Gastroesophageal sphincter (tissue), 3 donors: ENCODE results near the gene PLCD4.

Experiments used
- CTCF ChIP-seq, 4 experiments: fragments of 200-600 bp in 2 of 4; fragments of 450-650 bp in 2 of 4; sonication (generic) in 1 of 4; IDR thresholded peaks; one replicate each; pipeline ENCODE4 v1.5.1; 2017 to 2019; ENCODE audit warnings: antibody characterized with exemption in 4 of 4, mild to moderate bottlenecking in 2 of 4, moderate library complexity in 2 of 4
- EP300 ChIP-seq: sonication (generic); formaldehyde crosslinking; IDR thresholded peaks from one replicate; pipeline ENCODE4 v1.6.1; 2017; ENCODE audit warnings: antibody characterized with exemption, mild to moderate bottlenecking

- TF ChIP-seq CTCF (IDR thresholded peaks at IDR 0.05) (peak in 3 of 4 experiments; percentile 75 to 83 (median 80)), EP300 (no peak)
These were observed 40.5 kb downstream of the PLCD4 start for GRCh38 chr2:218648088-218648786.
